Measurements from ENCODE around the gene SLC6A2. TPM values are rescaled to one million over a fixed set of nuclear protein-coding genes. Genes with fewer than 3 reads are reported as not detected.
A peak's percentile ranks its signal among the peaks of the same experiment; 100 is the strongest.

The SLC6A2 gene
- total RNA-seq, 1 donor from 2014 or later, result 9.6 TPM

- no peak overlapping the region for H3K27ac ChIP-seq
- no peaks in the 10 kb centered on the region for H3K27me3 ChIP-seq
- no peak overlapping the region for H3K4me3 ChIP-seq
- H3K4me1 ChIP-seq, result no peaks in the 10 kb centered on the region
- H3K9me3 ChIP-seq, result no peaks in the 10 kb centered on the region
- intact Hi-C loops (cut with DNase I), result loop anchor here (5.0 kb wide), 1 partner anchor 236 kb away; no protein-coding TSS in a partner anchor
- DNase-seq (ENCODE audit: extremely low spot score in 2 of 2), result no peak
- TF ChIP-seq CTCF (IDR thresholded peaks at IDR 0.05), result peak; percentile 42 to 51 (median 45)
- no peak for TF ChIP-seq POLR2AphosphoS5 (IDR thresholded peaks at IDR 0.05; ENCODE audit: insufficient read depth in 1 of 2, low read depth in 1 of 2)
- no peaks in the 10 kb centered on the region for H3K36me3 ChIP-seq
These were observed 47.5 kb downstream of the SLC6A2 start for GRCh38 chr16:55703003-55704001.

DNA sequence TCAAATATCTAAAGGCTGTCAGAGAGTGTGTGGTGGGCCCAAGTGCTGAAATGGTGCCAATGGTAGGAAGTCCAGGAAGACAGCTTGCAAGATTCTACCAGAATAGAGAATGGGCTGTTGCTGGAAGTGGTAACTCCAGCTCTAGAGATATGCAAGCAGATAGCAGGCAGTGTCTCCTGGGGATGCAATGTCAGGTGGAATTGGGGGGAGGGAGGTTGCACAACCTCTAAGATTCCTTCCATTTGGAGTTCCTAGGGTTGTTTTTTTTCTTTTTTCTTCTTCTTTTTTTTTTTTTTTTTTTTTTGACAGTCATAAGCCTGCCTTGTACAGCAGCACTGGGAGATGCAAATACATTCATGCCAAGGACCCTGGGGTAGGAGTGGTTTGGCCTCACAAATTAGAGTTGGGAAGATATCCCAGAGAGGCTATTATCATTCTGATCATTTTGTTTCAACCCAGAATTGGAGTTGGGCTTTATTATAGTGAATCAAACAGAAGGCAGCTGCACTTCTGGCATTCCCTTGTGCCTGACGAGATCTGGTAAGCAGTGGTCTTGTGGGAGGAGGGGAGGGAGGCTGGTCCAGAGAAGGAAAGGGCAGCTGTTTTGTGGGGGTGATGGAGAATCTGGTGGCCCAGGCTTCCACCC is 51.1 kb downstream of the SLC6A2 start:
- Histone ChIP-seq H3K4me1 (no peaks in the 10 kb centered on the region), H3K36me3 (no peaks in the 10 kb centered on the region), H3K27ac (no peak overlapping the region), H3K27me3 (no peaks in the 10 kb centered on the region), H3K4me3 (no peak overlapping the region), H3K9me3 (no peaks in the 10 kb centered on the region)
- intact Hi-C loops (cut with DNase I), result no loop called here
- TF ChIP-seq POLR2A (IDR thresholded peaks at IDR 0.05) (no peak), CTCF (IDR thresholded peaks at IDR 0.05) (no peak), POLR2AphosphoS5 (IDR thresholded peaks at IDR 0.05; ENCODE audit: insufficient read depth in 1 of 2, low read depth in 1 of 2) (no peak)
- DNase-seq (ENCODE audit: extremely low spot score in 2 of 2), result no peak

- Histone ChIP-seq H3K9me3 (no peaks in the 10 kb centered on the region), H3K27me3 (no peaks in the 10 kb centered on the region), H3K4me1 (no peaks in the 10 kb centered on the region), H3K4me3 (no peak overlapping the region), H3K27ac (no peak overlapping the region), H3K36me3 (no peaks in the 10 kb centered on the region)
- intact Hi-C loops (cut with DNase I), result no loop called here
- no peak for DNase-seq (ENCODE audit: extremely low spot score in 2 of 2)
- TF ChIP-seq POLR2A (IDR thresholded peaks at IDR 0.05), result no peak
- no peak for TF ChIP-seq CTCF (IDR thresholded peaks at IDR 0.05)
- no peak for TF ChIP-seq POLR2AphosphoS5 (IDR thresholded peaks at IDR 0.05; ENCODE audit: insufficient read depth in 1 of 2, low read depth in 1 of 2)
These were observed 54.0 kb downstream of the SLC6A2 start for GRCh38 chr16:55709801-55710200.

- no peak for DNase-seq (ENCODE audit: extremely low spot score in 2 of 2)
- no peaks in the 10 kb centered on the region for H3K9me3 ChIP-seq
- no peaks in the 10 kb centered on the region for H3K27me3 ChIP-seq
- TF ChIP-seq POLR2AphosphoS5 (IDR thresholded peaks at IDR 0.05; ENCODE audit: insufficient read depth in 1 of 2, low read depth in 1 of 2), result no peak
- no peaks in the 10 kb centered on the region for H3K4me1 ChIP-seq
- intact Hi-C loops (cut with DNase I), result no loop called here
- no peaks in the 10 kb centered on the region for H3K36me3 ChIP-seq
- H3K4me3 ChIP-seq, result no peak overlapping the region
- H3K27ac ChIP-seq, result no peak overlapping the region
These were observed 54.7 kb downstream of the SLC6A2 start for GRCh38 chr16:55710466-55710865.

GRCh38 chr16:55711959-55712876 is 56.4 kb downstream of the SLC6A2 start:
- no peak for DNase-seq (ENCODE audit: extremely low spot score in 2 of 2)
- TF ChIP-seq POLR2A (IDR thresholded peaks at IDR 0.05), result no peak
- no peak for TF ChIP-seq POLR2AphosphoS5 (IDR thresholded peaks at IDR 0.05; ENCODE audit: insufficient read depth in 1 of 2, low read depth in 1 of 2)
- peak; percentile 63 to 84 (median 74) for TF ChIP-seq CTCF (IDR thresholded peaks at IDR 0.05)
- Histone ChIP-seq H3K9me3 (no peaks in the 10 kb centered on the region), H3K36me3 (no peaks in the 10 kb centered on the region), H3K4me3 (no peak overlapping the region), H3K4me1 (no peaks in the 10 kb centered on the region), H3K27ac (no peak overlapping the region), H3K27me3 (no peaks in the 10 kb centered on the region)
- intact Hi-C loops (cut with DNase I), result no loop called here

All from vagina (tissue), 2 donors.